GM12878 (cell line): ENCODE data around the gene MVK. TPM values are rescaled to one million over a fixed set of nuclear protein-coding genes. Genes with fewer than 3 reads are reported as not detected.

ENCODE experiments used
- BRCA1 ChIP-seq: IDR thresholded peaks from 2 replicates; pipeline ENCODE4 v1.6.1; 2011; ENCODE audit warnings: low read depth, low read length, improper control_type of control experiment
- ESRRA ChIP-seq: IDR thresholded peaks from 2 replicates; pipeline ENCODE4 v1.6.1; 2012; ENCODE audit warnings: mild to moderate bottlenecking, low read length, improper control_type of control experiment
- FOS ChIP-seq: IDR thresholded peaks from 3 replicates; pipeline ENCODE4 v1.6.1; 2011; ENCODE audit warnings: borderline replicate concordance; ENCODE audit not compliant: insufficient read length; ENCODE audit errors: extremely low read depth
- HCFC1 ChIP-seq: fragments of 150-350 bp; IDR thresholded peaks from 2 replicates; pipeline ENCODE4 v1.6.1; 2014; ENCODE audit warnings: low read length
- IRF4 ChIP-seq: IDR thresholded peaks from 2 replicates; pipeline ENCODE4 v1.6.1; 2011; ENCODE audit warnings: low read depth, low read length
- KAT2A ChIP-seq: conservative IDR thresholded peaks from 2 replicates; pipeline ENCODE4 v1.6.1; 2011; ENCODE audit warnings: low read depth, low read length; ENCODE audit not compliant: control insufficient read depth
- RAD21 ChIP-seq: IDR thresholded peaks from 2 replicates; pipeline ENCODE4 v1.6.1; 2011; ENCODE audit warnings: mild to moderate bottlenecking, low read depth, low read length, moderate library complexity; ENCODE audit not compliant: insufficient read depth
- SPI1 ChIP-seq: IDR thresholded peaks from 2 replicates; pipeline ENCODE4 v1.6.1; 2011; ENCODE audit warnings: low read depth, mild to moderate bottlenecking, low read length, moderate library complexity, borderline replicate concordance; ENCODE audit not compliant: insufficient read depth
- SRF ChIP-seq, 2 experiments: IDR thresholded peaks; 2 replicates each; pipeline ENCODE4 v1.6.1; 2011; ENCODE audit warnings: low read depth in 2 of 2, low read length in 2 of 2, mild to moderate bottlenecking in 1 of 2, moderate library complexity in 1 of 2
- ZNF207 ChIP-seq: fragments of 450-650 bp; IDR thresholded peaks from 2 replicates; pipeline ENCODE4 v1.6.1; 2014; ENCODE audit warnings: antibody characterized with exemption, mild to moderate bottlenecking, borderline replicate concordance
- polyA plus RNA-seq, 11 experiments: library from polyadenylated mRNA; depleted of rRNA in 4 of 11; unstranded in 6 of 11; stranded (reverse) in 5 of 11; fragments of >200 nt; fragmentation: Nextera tagmentation in 4 of 11; fragmentation: Illumina TruSeq in 1 of 11; extraction: Ambion mirVana in 4 of 11; extraction: Trizol in 1 of 11; gene quantifications; 1 replicate in 1 of 11; 2 replicates in 10 of 11; pipeline versions ENCODE4 v1.2.1 to v1.2.3, GENCODE V29; 2011 to 2016; ENCODE audit warnings: inconsistent platforms in 2 of 11, missing spikeins in 2 of 11, low read depth in 1 of 11
- total RNA-seq, 4 experiments: library from RNA; depleted of rRNA in 3 of 4; stranded (reverse); fragments of >200 nt in 3 of 4; fragmentation: Illumina TruSeq in 1 of 4; extraction: Trizol in 1 of 4; gene quantifications; 2 replicates each; pipeline versions ENCODE4 v1.2.1 to v1.2.3, GENCODE V29; 2013 to 2021
- TF ChIP-seq, protein P1 (sequence below): fragments of 450-650 bp; IDR thresholded peaks from 2 replicates; pipeline ENCODE4 v1.6.1; 2016; ENCODE audit warnings: mild to moderate bottlenecking, moderate library complexity, borderline replicate concordance
- TF ChIP-seq, protein P2 (sequence below): IDR thresholded peaks from 2 replicates; pipeline ENCODE4 v1.6.1; 2011; ENCODE audit warnings: low read depth, mild to moderate bottlenecking, low read length, moderate library complexity, borderline replicate concordance; ENCODE audit errors: extremely low read depth
- TF ChIP-seq, protein P3 (sequence below): fragments of 450-650 bp; IDR thresholded peaks from 2 replicates; pipeline ENCODE4 v1.6.1; 2017; ENCODE audit warnings: mild to moderate bottlenecking
- TF ChIP-seq, protein P4 (sequence below): IDR thresholded peaks from 2 replicates; pipeline ENCODE4 v1.6.1; 2012; ENCODE audit warnings: low read depth, low read length, improper control_type of control experiment
- TF ChIP-seq, protein P5 (sequence below): IDR thresholded peaks from 2 replicates; pipeline ENCODE4 v1.6.1; 2012; ENCODE audit warnings: mild to moderate bottlenecking, low read depth, low read length

Gene MVK
- total and polyA plus RNA-seq, 10 of the 15 experiments (the other 5 are each of a cell fraction or from before 2014, with no cell fraction given), result 0.24 to 46.7 (median 31.9) TPM

DNA sequence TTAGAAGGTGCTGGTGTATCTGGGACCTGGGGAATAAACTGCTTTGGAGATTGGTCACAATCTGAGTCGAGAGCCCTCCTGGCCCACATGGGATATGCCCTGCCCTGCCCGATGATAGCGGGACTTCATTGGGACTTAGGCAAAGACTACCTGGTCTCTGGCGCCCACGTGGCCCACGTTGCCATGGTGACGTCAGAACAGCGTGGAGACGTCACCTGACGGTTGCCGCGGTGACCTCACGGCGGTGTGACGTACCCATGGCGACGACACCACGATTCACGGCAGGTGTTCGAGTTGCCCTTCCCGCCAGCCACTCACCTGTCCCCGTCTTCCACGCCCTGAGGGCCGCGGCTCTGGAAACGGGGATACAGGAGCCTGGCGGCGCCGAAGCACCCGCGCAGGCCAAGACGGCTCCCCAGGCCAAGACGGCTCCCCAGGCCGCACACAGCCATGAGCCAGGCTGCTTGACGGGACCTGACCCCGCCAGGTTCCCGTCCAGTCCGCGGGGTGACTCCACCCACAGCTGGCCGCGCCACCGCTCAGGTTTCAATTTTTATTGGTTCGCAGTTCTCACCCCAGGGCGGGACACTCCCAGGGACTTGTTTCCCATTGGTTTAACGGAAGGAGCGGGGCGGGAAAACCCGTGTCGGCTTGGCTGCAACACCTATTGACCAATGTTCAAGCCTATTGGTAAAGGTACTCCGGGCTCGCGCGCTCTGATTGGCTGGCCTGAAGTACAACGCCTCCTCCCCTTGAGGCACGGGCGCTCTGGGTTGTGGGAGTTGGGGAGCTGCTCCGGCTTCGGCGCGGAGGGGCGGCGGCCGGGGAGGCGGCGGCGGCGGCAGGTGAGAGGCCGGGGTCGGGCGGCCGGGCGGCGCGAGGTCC, at the start of gene MVK, which contains the start of gene MMAB (continued):
- TF ChIP-seq, protein P1, sequence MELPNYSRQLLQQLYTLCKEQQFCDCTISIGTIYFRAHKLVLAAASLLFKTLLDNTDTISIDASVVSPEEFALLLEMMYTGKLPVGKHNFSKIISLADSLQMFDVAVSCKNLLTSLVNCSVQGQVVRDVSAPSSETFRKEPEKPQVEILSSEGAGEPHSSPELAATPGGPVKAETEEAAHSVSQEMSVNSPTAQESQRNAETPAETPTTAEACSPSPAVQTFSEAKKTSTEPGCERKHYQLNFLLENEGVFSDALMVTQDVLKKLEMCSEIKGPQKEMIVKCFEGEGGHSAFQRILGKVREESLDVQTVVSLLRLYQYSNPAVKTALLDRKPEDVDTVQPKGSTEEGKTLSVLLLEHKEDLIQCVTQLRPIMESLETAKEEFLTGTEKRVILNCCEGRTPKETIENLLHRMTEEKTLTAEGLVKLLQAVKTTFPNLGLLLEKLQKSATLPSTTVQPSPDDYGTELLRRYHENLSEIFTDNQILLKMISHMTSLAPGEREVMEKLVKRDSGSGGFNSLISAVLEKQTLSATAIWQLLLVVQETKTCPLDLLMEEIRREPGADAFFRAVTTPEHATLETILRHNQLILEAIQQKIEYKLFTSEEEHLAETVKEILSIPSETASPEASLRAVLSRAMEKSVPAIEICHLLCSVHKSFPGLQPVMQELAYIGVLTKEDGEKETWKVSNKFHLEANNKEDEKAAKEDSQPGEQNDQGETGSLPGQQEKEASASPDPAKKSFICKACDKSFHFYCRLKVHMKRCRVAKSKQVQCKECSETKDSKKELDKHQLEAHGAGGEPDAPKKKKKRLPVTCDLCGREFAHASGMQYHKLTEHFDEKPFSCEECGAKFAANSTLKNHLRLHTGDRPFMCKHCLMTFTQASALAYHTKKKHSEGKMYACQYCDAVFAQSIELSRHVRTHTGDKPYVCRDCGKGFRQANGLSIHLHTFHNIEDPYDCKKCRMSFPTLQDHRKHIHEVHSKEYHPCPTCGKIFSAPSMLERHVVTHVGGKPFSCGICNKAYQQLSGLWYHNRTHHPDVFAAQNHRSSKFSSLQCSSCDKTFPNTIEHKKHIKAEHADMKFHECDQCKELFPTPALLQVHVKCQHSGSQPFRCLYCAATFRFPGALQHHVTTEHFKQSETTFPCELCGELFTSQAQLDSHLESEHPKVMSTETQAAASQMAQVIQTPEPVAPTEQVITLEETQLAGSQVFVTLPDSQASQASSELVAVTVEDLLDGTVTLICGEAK, result no peak
- peak; percentile 35; the same call in 1 of the 2 replicates for TF ChIP-seq HCFC1
- TF ChIP-seq KAT2A, result no peak
- no peak for TF ChIP-seq SPI1
- no peak for TF ChIP-seq IRF4
- no peak for TF ChIP-seq RAD21
- TF ChIP-seq, protein P2, sequence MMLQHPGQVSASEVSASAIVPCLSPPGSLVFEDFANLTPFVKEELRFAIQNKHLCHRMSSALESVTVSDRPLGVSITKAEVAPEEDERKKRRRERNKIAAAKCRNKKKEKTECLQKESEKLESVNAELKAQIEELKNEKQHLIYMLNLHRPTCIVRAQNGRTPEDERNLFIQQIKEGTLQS, result peak; percentile 51; the same call in 1 of the 2 replicates
- TF ChIP-seq, protein P3, sequence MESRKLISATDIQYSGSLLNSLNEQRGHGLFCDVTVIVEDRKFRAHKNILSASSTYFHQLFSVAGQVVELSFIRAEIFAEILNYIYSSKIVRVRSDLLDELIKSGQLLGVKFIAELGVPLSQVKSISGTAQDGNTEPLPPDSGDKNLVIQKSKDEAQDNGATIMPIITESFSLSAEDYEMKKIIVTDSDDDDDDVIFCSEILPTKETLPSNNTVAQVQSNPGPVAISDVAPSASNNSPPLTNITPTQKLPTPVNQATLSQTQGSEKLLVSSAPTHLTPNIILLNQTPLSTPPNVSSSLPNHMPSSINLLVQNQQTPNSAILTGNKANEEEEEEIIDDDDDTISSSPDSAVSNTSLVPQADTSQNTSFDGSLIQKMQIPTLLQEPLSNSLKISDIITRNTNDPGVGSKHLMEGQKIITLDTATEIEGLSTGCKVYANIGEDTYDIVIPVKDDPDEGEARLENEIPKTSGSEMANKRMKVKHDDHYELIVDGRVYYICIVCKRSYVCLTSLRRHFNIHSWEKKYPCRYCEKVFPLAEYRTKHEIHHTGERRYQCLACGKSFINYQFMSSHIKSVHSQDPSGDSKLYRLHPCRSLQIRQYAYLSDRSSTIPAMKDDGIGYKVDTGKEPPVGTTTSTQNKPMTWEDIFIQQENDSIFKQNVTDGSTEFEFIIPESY, result no peak
- no peak for TF ChIP-seq BRCA1
- peak; percentile 81; the same call in 1 of the 2 replicates for TF ChIP-seq ESRRA
- no peak for TF ChIP-seq SRF (IDR thresholded peaks at IDR 0.05; ENCODE audit: low read depth in 2 of 2, low read length in 2 of 2)
- TF ChIP-seq ZNF207, result peak; percentile 96
- peak; percentile 70 for TF ChIP-seq FOS
- TF ChIP-seq, protein P4, sequence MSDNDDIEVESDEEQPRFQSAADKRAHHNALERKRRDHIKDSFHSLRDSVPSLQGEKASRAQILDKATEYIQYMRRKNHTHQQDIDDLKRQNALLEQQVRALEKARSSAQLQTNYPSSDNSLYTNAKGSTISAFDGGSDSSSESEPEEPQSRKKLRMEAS, result peak; percentile 88
- TF ChIP-seq, protein P5, sequence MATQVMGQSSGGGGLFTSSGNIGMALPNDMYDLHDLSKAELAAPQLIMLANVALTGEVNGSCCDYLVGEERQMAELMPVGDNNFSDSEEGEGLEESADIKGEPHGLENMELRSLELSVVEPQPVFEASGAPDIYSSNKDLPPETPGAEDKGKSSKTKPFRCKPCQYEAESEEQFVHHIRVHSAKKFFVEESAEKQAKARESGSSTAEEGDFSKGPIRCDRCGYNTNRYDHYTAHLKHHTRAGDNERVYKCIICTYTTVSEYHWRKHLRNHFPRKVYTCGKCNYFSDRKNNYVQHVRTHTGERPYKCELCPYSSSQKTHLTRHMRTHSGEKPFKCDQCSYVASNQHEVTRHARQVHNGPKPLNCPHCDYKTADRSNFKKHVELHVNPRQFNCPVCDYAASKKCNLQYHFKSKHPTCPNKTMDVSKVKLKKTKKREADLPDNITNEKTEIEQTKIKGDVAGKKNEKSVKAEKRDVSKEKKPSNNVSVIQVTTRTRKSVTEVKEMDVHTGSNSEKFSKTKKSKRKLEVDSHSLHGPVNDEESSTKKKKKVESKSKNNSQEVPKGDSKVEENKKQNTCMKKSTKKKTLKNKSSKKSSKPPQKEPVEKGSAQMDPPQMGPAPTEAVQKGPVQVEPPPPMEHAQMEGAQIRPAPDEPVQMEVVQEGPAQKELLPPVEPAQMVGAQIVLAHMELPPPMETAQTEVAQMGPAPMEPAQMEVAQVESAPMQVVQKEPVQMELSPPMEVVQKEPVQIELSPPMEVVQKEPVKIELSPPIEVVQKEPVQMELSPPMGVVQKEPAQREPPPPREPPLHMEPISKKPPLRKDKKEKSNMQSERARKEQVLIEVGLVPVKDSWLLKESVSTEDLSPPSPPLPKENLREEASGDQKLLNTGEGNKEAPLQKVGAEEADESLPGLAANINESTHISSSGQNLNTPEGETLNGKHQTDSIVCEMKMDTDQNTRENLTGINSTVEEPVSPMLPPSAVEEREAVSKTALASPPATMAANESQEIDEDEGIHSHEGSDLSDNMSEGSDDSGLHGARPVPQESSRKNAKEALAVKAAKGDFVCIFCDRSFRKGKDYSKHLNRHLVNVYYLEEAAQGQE, result 0 out of 2 replicates have a peak, but pooled peaks have one; percentile 25
